GM18502 (cell line): ENCODE measurements around the gene RBM20.

Experiments
- ATAC-seq: cut with Tn5 transposase; IDR thresholded peaks from one replicate; pipeline ENCODE4 v1.9.1; 2021; ENCODE audit warnings: mild to moderate bottlenecking; ENCODE audit not compliant: unreplicated experiment, poor library complexity

The RBM20 gene

GRCh38 chr10:110860576-110861241 lies 216.6 kb downstream of the RBM20 start:
- ATAC-seq, result peak; percentile 45

- ATAC-seq, result no peak
Observed at GRCh38 chr10:110861476-110861875, 217.3 kb downstream of the RBM20 start.

DNA sequence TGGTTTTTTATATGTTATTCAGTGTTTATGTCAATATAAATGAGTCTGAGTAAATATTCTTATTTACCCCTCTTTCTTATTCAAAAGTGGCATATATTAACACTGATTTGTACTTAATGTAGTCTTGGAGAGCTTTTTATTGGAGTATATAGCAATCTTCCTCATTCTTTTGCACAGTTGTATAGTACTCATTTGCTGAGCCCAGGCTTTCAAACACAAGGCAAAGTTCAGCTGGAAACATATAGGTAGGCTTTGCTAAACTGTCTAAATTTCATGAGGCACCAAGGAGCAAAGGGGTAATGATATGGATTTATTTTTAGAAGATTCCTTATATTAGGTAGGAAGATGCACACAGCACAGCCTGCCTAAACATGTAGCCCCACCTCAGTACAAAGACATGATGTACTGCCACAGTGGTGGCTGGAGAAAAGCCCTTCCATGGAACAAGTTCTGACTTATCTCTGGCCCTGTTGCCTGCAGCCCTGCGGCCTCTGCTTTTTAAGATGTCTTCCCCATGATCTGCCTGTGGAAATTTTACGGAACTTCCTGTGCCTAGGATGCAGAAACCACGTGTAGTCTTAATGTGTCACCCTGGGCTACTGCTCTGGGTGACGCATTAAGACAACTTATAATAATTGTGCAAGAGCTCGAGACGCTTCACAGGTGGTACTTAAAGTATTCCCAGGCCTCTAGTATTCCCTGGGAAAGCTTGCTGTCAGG lies 218.0 kb downstream of the RBM20 start:
- ATAC-seq, result no peak

- no peak for ATAC-seq
Observed at GRCh38 chr10:110862961-110863360, 218.8 kb downstream of the RBM20 start.

DNA sequence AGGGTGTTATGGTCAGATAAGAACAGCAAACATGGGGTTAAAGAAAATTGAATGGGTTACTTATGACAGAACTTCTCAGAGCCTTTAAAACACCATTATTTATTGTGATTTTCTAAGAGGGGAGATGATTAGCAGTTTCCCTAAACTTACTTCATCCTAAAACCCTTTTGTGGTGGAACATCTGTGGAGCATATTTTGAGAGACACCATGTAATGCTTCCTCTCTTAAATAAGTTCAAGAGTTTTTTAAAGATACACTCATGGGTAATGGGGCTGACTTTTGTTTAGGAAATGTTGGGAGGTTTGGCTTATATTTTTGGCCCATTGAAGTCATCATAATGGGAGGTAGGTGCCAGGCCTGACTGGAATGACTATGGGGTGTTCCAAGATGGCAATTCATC lies 219.2 kb downstream of the RBM20 start:
- no peak for ATAC-seq

DNA sequence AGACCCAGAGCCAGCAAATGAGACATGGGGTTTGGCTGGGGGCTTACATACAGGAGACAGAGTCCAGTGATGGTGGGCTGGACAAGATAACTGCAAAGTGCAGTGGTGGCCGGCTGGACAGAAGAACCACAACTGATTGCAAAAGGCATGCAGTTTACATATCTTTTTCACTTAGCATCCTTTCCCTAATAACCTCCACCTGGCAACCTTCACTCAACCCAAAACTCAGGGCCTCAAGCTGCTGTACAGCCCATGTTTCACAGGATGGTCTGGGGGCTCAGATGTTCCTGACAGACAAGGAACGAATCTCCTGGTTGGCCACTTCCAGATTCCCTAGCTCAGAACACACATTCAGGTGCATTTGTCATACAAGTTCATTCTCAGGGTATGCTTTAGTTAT lies 219.8 kb downstream of the RBM20 start:
- no peak for ATAC-seq

DNA sequence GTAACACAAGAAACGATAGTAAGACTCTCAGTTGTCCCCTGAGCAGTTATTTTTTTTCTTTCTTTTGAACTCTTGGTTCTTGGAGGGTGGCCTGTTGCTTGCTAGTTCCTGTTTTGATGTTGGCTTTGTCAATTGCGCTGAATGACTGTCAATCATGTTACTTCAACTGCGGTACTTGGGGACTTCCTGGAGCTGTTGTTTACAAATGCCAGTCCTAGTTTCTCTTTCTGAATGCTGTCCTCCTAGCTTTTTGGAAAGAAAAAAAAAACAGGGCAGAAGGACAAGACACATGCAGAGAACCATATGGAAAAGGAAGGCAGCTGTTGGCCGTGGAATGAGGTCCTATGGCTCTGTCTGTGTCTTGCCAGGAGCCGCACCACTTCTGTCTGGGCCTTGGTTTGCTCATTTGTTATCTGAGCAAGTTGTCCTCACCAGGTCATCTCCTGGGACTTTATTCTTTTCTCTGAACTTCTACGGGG lies 220.6 kb downstream of the RBM20 start:
- ATAC-seq, result peak; percentile 67

DNA sequence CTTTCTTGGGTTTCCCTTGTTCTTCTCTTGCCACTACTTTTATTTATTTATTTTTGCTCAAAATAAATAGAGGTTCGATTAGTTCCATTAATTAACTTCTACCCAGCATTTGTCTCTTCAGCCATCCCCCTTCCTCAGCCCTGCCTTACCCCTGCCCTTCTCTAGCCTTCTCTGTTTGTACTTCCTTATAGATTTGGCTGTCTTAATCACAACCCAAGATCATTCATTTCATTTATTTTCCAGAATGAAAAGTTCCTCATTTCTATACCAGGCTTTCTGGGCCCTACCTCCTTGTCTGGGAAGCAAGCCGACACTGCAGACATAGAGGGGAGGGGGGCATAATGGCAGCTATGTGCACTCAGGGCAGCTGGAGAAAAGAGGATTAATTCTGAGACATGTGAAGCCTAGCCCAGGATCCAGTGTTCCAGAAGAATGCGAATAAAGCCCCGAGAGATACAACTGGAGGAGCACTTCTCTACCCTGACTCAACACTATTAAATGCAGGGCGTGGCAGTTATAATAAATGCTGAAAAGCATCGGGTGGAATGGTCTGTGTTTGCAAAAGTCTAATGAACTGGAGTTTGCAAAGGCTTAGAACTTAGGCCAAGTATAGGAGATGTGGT lies 221.2 kb downstream of the RBM20 start:
- no peak for ATAC-seq

- peak; percentile 15 for ATAC-seq
Observed at GRCh38 chr10:110865809-110866482, 221.8 kb downstream of the RBM20 start.

DNA sequence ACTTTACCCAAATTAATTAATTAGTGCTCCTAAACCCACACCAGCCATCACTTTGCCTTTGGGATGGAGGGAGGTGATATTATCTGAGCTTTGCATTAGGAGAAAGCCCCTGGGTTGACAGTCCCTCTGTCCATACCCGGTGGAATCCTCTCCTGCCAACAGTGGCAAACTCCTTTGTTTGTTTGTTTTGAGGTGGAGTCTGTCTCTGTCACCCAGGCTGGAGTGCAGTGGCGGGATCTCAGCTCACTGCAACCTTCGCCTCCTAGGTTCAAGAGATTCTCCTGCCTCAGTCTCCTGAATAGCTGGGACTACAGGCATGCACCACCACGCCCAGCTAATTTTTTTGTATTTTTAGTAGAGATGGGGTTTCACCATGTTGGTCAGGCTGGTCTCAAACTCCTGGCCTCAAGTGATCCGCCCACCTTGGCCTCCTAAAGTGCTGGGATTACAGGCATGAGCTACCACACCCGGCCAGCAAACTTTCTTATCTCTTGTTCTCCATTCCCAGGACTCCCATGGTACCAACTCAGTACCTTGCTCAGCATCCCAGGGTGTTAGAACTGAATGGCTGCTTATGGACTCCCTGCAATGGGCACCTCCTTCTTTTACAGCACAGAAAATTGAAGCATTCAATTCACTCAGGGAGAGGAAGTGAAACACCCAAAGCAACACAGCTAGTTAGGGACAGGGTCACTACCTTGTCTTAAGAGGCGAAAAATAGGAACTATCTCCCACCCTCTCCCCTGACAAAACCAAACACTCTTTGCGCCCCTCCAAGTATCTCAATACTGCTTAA lies 223.1 kb downstream of the RBM20 start:
- ATAC-seq, result peak; percentile 30

- ATAC-seq, result no peak
Observed at GRCh38 chr10:110867807-110868465, 223.8 kb downstream of the RBM20 start.

GRCh38 chr10:110868981-110869380 lies 224.8 kb downstream of the RBM20 start:
- ATAC-seq, result no peak

GRCh38 chr10:110870823-110871297 lies 226.7 kb downstream of the RBM20 start:
- ATAC-seq, result no peak

GRCh38 chr10:110871298-110872084 lies 227.4 kb downstream of the RBM20 start, which contains the start of gene PDCD4:
Gene PDCD4 (plus strand): TSS chr10:110871928. CDS start chr10:110876028, 4,100 bp downstream.
- peak; percentile 80 for ATAC-seq

GRCh38 chr10:110872145-110872983 lies 228.2 kb downstream of the RBM20 start:
- peak; percentile 46 for ATAC-seq

DNA sequence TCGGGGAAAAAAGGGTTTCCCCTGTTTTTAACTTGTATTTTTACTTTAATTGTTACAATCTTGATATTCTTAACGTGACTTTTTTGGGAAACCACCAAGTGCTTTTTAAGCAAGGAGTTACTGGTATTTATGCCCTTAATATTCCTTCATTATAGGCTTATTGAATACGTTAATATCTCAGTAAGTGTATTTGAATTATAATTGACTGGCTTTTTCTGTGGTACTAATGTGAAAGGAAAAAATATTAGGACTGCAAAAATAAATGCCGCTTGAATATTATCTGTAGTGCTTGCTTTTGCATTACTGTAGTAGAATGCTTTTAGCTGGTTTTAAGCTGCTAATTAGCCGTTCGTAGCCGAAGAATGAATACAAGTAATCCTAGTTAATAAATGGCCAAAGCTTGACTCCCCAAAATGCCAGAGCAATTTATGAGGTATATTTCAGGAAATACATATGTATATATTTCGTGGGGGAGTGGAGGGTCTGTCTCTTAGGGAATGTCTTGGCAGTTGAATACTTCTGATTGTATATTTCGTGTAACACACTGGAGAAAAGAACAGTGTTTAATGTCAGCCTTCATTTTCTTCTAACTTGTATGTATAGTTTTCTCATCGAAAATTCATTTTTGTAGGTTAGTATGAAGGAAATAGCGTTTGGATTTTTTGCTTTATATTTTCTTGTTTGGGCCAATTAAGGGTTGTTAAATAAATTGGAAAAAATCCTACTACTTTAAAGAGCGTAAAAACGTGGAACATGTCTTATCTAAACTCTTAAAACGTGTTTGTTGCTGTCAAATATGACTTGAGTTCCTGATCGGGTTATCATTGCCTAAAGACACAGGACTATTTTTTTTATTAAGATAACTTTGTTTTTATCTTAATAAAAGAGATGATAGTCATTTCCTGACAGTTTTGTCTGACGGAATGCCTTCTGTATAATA lies 229.1 kb downstream of the RBM20 start:
- ATAC-seq, result no peak

DNA sequence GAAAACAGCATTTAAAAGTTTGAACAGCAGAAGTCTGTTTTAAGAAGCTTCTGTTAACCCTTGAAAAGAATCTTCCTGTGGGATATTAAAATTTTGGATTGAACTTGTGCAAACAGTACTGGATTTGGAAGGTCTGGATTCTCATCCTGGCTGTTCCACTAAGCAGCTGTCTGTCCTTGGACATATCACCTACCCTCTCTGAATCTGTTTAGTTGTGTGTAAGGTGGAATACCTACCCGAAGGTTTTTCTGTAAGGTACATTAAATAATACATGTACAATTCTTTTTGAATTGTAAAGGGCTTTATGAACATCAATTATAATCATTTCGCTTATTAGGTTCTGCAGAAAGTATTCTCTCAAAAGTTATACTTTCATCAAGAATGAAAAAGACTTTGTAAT lies 229.8 kb downstream of the RBM20 start:
- ATAC-seq, result no peak
